ENCODE measurements around the gene PTGER3. TPM values are rescaled to one million over a fixed set of nuclear protein-coding genes. Genes with fewer than 3 reads are reported as not detected.
A peak's percentile ranks its signal among the peaks of the same experiment; 100 is the strongest.

PTGER3 gene
- total RNA-seq, 1 donor from 2014 or later, result 0.20 TPM

DNA sequence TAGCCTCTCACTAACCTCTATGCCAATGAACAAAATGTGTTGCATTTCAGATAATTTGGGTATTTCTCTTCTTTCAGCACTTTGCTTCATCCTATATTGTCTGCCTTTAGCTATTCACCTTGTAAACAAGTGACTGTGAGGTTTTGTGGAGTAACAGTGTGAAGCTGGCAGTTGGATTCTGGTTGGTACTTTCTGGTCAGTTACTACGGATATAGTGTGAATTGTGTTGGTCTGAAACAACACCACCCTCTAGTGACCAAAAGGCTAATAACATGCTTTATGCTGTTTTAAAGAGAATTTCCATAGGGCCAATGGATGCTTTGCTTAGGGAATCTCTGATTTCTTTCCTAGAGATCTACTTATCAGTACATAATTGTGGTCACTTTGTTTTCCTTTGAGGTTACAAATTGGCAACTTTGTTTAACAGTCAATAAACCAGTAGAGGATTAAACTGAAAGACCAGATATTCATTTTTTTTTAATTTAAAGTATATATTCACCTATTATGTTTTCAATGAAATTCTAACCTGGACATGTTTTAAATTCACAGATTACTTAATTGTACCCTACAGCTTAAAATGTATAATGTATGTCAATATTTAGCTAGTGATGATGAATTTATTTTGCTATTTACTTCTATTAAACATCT, 2.5 kb upstream of the PTGER3 start:
- peak; percentile 77 for DNase-seq (ENCODE audit: low read depth)

DNA sequence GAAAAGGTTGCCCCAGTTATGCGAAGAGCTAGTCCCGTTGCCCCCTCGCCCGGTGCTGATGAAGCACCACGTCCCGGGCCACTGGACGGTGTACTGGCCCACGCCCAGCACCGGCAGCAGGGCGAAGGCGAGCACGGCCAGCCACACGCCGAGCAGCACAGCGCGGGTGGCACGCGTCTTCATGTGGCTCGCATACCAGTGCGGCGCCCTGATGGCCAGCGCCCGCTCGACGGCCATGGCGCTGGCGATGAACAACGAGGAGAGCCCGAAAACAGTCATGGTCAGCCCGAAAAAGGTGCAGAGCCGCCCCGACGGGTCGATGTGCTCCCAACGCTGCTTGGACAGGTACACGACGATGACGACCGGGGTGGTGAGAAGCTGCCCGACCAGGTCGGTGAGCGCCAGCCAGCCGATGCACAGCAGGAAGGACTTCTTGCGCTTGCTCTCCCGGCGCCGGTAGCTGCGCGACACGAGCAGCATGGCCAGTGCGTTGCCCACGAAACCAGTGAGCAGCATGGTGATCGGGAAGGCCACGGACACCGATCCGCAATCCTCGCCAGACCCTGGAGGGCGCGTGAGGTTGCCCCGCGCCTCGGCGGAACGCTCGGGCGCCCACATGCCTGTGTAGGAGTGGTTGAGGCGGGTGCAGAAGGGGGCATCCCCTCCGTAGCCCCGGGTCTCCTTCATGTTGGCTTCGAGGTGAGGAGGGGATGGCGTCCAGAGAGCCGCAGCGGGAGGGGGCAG, 553 bp downstream of the PTGER3 start:
- no peak for DNase-seq (ENCODE audit: low read depth)

DNA sequence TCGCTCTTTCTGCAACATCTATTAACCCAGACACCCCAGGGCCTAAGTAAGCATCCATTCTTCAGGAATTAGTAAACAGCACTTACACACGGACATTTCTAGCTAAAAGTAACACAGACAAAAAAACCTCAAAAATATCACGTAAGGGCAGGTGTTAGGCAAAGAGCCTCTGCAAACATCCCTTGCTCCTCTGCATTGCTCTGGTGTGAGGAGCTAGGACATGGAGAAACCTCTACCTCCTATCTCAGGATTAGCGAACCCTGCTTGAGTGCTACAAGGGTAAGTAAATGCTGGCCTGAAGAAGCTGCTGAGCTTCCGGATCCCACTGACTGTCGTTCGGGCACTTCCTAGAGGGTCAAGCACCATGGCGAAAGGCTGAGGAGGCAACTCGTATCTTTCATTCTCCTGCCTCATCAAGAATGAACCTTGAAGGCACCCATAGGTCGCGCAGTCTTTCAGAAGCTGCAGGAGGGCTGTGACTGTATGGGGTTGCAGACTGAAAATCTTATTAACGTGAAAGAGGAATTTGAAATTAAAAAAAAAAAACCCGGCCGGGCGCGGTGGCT, 2.1 kb downstream of the PTGER3 start:
- DNase-seq (ENCODE audit: low read depth), result no peak

DNA sequence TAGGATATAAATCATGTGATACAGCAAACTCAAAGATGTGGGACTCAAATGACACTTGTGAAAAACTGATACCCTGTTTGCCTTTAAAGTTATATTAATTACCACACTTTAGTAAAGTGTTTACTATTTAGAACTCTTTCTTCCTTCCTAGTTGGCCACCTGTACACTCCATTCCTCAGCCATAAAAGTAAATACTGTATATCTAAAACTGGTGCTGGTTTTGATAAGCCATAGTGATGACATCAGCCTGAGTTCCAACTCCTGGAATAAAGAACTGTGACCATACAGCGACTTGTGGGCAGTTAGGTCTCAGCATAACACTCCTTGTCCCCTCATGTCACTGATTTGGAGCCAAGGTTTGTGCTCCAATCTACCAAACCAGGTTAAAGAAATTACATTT, 2.8 kb downstream of the PTGER3 start:
- no peak for DNase-seq (ENCODE audit: low read depth)

GRCh38 chr1:71043065-71043464, 4.6 kb downstream of the PTGER3 start:
- DNase-seq (ENCODE audit: low read depth), result no peak

DNA sequence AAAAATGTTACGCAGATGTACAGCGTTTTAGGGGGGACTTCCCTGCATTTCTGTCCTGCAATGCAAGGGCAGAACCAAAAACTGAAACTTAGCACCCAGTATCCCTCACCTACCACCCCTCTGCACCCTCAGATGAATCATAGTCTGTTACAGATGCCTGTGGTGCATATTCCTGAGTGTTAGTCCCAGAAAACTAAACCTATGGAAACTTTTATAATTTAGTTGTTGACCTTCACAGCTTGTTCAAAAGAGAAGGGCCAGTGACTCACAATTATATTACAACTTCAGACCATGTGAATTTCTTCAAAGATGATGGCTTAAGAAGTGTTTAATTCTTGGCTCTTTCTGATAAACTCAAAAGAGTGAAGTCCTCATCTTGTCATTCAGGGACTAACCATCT, 5.8 kb downstream of the PTGER3 start:
- DNase-seq (ENCODE audit: low read depth), result peak; percentile 16

DNA sequence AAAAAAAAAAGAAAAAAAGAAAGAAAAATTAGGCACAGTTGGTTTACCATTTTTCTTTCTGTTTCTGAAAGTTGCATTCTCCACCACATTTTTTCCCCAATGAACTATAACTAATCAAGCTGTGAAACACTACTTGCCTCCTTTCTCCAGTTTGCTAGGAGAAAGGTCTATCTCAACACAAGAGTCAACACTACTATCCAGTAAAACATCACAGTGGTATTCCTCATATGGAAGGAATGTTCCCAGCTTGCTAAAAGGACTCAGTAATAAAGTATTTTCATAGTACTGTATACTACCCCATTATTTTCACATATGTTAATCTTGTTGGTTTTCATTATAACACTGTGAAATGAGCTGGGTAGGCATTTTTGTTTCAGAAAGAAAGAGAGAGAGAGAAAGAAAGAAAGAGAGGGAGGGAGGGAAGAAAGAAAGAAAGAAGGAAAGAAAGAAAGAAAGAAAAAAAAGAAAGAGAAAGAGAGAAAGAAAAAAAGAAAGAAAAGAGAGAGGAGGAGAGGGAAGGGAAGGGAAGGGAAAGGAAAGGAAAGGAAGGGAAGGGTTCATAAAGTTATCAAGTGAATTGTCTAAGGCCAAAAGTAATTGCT, 7.9 kb downstream of the PTGER3 start:
- no peak for DNase-seq (ENCODE audit: low read depth)

DNA sequence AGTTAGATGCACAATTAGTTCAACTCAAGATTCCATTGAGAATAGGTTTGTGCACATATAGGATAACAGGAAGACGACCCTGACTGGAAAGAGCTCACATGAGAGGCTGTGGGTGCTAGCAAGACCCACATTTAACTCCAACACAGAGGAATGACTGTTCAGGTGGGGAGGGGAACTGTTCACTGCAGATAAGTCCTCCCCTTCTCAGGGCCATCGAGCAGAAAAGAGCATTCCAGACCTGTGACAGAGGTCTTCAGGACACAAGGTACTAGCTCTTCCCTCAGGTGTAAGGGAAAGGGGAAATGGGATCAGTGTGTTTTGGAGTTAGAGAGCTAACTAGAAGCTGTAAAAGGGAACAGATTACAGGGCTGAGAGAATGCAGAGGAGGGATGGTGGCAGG, 8.7 kb downstream of the PTGER3 start:
- no peak for DNase-seq (ENCODE audit: low read depth)

DNA sequence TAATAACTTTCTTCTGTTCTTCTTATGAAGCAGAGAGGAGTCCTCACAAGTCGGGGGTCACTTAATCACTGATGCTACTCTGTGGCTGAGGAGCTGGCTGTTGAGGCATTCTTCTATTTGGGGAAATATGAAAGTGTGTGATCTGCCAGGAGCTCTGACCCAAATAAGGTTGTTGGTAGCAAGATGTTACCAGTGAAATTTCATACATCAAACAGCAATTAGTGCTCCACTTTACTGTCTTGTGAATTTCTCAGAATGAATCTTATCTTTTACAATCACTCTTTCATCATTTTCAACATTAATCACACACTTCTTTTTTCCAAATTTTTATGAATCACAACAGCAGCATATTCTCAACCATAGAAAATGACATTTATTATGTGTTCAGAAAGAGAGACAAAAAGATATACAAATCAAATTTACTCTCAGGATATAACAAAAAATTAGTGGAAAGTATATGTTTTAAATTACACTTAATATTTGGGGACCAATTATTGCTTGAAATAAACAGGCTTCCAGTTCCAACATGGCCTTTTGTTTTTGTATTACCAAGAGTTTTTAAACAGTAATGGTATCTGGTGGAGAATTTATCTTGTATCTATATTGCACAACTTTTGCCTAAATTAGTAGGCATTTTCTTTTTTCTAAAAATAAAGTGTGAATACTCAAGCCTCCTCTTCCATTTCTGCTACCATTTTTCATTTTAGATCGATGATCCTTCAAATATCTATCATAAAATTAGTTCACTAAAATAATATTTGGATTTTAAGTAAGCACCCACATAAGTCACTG, 9.6 kb downstream of the PTGER3 start:
- DNase-seq (ENCODE audit: low read depth), result no peak

GRCh38 chr1:71037066-71037465, 10.6 kb downstream of the PTGER3 start:
- no peak for DNase-seq (ENCODE audit: low read depth)

DNA sequence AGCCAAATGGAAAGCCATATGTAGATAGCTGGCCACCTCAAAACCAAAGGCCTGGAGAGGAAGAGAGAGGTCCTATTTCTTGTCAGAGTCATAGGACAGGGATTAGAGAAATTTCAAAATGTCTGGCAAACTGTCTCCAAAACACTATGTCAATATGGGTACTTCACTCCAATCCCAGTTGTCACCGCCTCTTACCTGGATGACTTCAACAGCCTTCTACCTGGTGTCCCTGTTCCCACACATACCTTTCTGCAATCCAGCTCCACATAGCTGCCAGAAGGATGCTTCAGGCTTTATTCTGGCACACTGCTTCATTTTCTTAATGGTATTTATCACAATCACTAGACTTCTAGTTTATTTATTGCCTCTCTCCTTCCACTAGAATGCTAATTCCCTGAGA, 14.5 kb downstream of the PTGER3 start:
- DNase-seq (ENCODE audit: low read depth), result no peak

GRCh38 chr1:71031426-71031825, 16.2 kb downstream of the PTGER3 start:
- DNase-seq (ENCODE audit: low read depth), result no peak

- no peak for DNase-seq (ENCODE audit: low read depth)
These were observed 17.6 kb downstream of the PTGER3 start for GRCh38 chr1:71030026-71030425.

GRCh38 chr1:71028981-71029380, 18.6 kb downstream of the PTGER3 start:
- no peak for DNase-seq (ENCODE audit: low read depth)

DNA sequence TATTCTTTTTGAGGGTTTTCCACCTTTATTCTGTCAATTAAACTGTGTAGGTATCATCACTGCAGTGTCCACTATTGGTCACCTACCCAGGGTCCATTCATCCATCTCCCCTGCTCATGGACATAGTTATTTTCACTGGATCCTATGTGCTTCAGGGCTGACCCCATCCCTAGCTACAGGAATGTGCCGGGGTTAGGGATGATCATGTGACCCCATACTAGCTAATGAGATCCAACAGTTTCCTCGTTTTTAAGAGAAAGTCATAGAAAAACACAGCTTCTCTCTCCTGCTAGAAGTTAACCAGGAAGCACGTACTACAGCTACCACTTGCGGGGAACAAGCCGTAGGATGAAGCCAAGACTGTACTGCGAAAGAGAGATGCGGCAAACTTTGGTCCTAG, 19.6 kb downstream of the PTGER3 start:
- no peak for DNase-seq (ENCODE audit: low read depth)

- no peak for DNase-seq (ENCODE audit: low read depth)
These were observed 21.5 kb downstream of the PTGER3 start for GRCh38 chr1:71026093-71026492.

- no peak for DNase-seq (ENCODE audit: low read depth)
These were observed 24.1 kb downstream of the PTGER3 start for GRCh38 chr1:71023515-71023914.

DNA sequence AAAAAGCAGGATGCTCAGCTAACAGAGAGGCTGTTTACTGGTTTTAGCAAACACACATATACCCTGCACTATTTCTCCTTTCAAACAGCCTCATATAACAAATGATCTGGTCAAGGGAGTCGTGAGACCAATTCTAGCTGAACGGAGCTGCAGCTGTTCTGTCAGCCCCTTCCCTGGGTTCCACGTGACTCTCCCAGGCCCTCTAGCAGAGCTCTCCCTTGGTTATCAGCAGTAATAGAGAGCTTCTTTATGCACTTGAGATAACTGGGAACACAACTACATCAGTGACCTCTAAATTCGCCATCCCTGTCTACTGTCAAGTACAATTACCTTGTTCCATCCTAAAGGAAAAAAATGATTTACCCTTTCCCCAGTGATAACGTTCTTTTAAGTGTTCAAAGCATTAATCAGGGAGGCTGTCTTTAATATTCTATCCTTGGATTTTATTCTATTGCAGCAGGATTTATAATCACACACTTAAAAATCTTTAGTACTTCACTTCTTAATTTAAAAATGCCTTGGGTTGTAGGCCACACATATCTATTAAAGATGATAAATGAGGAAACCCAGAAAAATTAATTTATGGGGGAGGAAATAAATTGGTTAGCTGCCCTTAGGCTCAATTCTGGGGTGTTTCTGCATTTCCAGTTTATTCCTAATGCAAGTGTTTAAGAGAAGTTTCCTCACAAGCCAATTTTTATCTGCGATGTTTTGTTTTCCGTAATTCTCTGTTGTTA, 28.2 kb downstream of the PTGER3 start:
- DNase-seq (ENCODE audit: low read depth), result no peak

DNA sequence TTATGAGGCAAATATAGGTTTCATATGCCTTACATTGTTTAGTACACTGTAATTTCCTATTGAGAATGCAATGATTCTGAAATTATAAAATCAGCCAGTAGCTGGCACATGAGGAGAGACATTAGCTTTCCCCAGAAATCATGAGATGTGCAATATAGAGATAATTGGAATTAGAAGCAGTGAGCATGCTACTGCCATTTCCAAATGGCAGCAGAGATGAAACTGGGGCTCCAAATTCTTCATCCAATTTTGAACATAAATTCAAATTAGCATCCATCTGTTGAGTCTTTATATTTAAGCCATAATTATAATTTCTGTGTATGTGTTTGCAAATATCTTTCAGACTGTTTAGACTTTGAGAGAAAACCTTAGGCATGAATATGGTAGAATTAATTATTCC, 28.8 kb downstream of the PTGER3 start:
- DNase-seq (ENCODE audit: low read depth), result no peak

DNA sequence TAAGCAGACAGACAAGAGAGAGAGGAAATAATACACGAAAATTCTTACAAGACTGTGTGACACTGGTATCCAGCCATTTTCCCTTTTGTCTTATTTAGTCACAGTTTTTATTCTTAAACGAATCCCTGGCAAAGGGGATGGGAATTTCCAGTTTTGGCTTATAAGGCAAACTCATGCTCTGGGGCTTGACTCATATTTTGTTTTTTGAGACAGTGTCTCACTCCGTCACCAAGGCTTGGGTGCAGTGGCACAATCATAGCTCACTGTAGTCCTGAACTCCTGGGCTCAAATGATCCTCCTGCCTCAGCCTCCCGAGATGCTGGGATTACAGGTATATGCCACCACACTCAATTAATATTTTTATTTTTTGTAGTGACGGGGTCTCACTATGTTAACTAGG, 31.9 kb downstream of the PTGER3 start:
- no peak for DNase-seq (ENCODE audit: low read depth)

- DNase-seq (ENCODE audit: low read depth), result no peak
These were observed 33.4 kb downstream of the PTGER3 start for GRCh38 chr1:71014178-71014579.

All from renal cortical epithelial cell (primary cell).